GM12878 (cell line): ENCODE results near the gene OS9. TPM values are rescaled to one million over a fixed set of nuclear protein-coding genes. Genes with fewer than 3 reads are reported as not detected.
A peak's percentile ranks its signal among the peaks of the same experiment; 100 is the strongest.

Experiments used
- ATAC-seq: fragments of 200-7000 bp; cut with Tn5 transposase; 3 replicates; pipeline ENCODE4 v1.9.1; 2020; ENCODE audit warnings: mild to moderate bottlenecking, moderate library complexity
- Bru-seq: library from RNA; stranded (reverse); fragments of 400-500 nt; gene quantifications from one replicate; lab custom pipeline; 2021; lab: Mats Ljungman, UMichigan
- BruChase-seq, 2 experiments: library from RNA; stranded (reverse); fragments of 400-500 nt; gene quantifications; one replicate each; lab custom pipeline; 2021; lab: Mats Ljungman, UMichigan
- BruUV-seq: library from RNA; stranded (reverse); fragments of 400-500 nt; replicated peaks from 2 replicates; lab custom pipeline; 2021; lab: Mats Ljungman, UMichigan
- CTCF ChIA-PET: fragments of 300-600 bp; sonication (Branson Sonifier 250); formaldehyde crosslinking; extraction: SDS; loops from one replicate; lab custom pipeline; 2021; ENCODE audit warnings: inconsistent platforms; lab: Yijun Ruan, JAX
- POLR2A ChIA-PET: fragments of 350-600 bp; formaldehyde crosslinking; extraction: SDS; loops from one replicate; lab custom pipeline; 2021; ENCODE audit warnings: inconsistent platforms; lab: Charles Lee
- RAD21 ChIA-PET: fragments of 300-600 bp; sonication (Branson Sonifier 250); formaldehyde crosslinking; loops from one replicate; lab custom pipeline; 2023; ENCODE audit warnings: antibody characterized with exemption; ENCODE audit not compliant: unreplicated experiment; lab: Charles Lee
- SMC1A ChIA-PET: fragments of 300-600 bp; sonication (Branson Sonifier 250); formaldehyde crosslinking; loops from one replicate; lab custom pipeline; 2023; ENCODE audit not compliant: unreplicated experiment, uncharacterized antibody; lab: Charles Lee
- DNase-seq: peaks from one replicate; pipeline ENCODE4 v3.0.0-alpha.2; 2011; ENCODE audit warnings: low read depth, low spot score
- FAIRE-seq: peaks from 3 replicates; lab custom pipeline; 2011; peaks lifted over from hg19 to GRCh38; lab: Jason Lieb, UNC
- H2AFZ ChIP-seq: 2 replicates; pipeline ENCODE4 v1.6.0; 2011; ENCODE audit warnings: low read depth, low read length, control low read depth; ENCODE audit not compliant: control insufficient read depth
- H3K27ac ChIP-seq: 2 replicates; pipeline ENCODE4 v1.5.1; 2011; ENCODE audit warnings: control low read depth; ENCODE audit not compliant: control insufficient read depth, insufficient read depth
- H3K27me3 ChIP-seq, 2 experiments: replicated peaks in 1 of 2; 2 replicates each; pipeline versions ENCODE4 v1.6.0 to v1.6.1; 2011; ENCODE audit warnings: low read length in 1 of 2; ENCODE audit not compliant: control insufficient read depth in 2 of 2, insufficient read depth in 2 of 2
- H3K36me3 ChIP-seq, 2 experiments: 2 replicates each; pipeline ENCODE4 v1.5.1; 2011; ENCODE audit warnings: low read length in 1 of 2; ENCODE audit not compliant: control insufficient read depth in 2 of 2, insufficient read depth in 2 of 2
- H3K4me1 ChIP-seq: 2 replicates; pipeline ENCODE4 v1.6.1; 2011; ENCODE audit warnings: mild to moderate bottlenecking, low read length, moderate library complexity, mixed read lengths; ENCODE audit not compliant: control insufficient read depth, insufficient read depth
- H3K4me2 ChIP-seq: 2 replicates; pipeline ENCODE4 v1.6.0; 2011; ENCODE audit warnings: control low read depth; ENCODE audit not compliant: control insufficient read depth, insufficient read depth
- H3K4me3 ChIP-seq: fragments of 200-600 bp; sonication (generic); 2 replicates; pipeline ENCODE4 v1.5.1; 2016
- H3K79me2 ChIP-seq: 2 replicates; pipeline ENCODE4 v1.6.0; 2011; ENCODE audit warnings: low read length; ENCODE audit not compliant: control insufficient read depth, insufficient read depth
- H3K9ac ChIP-seq: 2 replicates; pipeline ENCODE4 v1.8.0; 2011; ENCODE audit warnings: low read length, control low read depth, mixed read lengths; ENCODE audit not compliant: control insufficient read depth, insufficient read depth
- H3K9me3 ChIP-seq: replicated peaks from 3 replicates; pipeline ENCODE4 v1.5.1; 2011; ENCODE audit warnings: mild to moderate bottlenecking, low read length; ENCODE audit not compliant: control insufficient read depth, insufficient read depth
- H4K20me1 ChIP-seq: 2 replicates; pipeline ENCODE4 v1.6.0; 2011; ENCODE audit not compliant: control insufficient read depth, insufficient read depth
- ELK1 ChIP-seq: IDR thresholded peaks from 2 replicates; pipeline ENCODE4 v1.6.1; 2012; ENCODE audit warnings: low read depth, low read length, improper control_type of control experiment
- GATAD2B ChIP-seq: fragments of 450-650 bp; conservative IDR thresholded peaks from 2 replicates; pipeline ENCODE4 v1.6.1; 2017; ENCODE audit warnings: low read depth, mild to moderate bottlenecking, moderate library complexity
- WGBS: methylation state at CpG from one replicate; pipeline ENCODE4 v1.1.6; 2016; ENCODE audit warnings: low lambda C conversion rate; ENCODE audit not compliant: insufficient replicate concordance, insufficient coverage; ENCODE audit errors: missing lambda C conversion rate; 5-methylcytosine and 5-hydroxymethylcytosine counted together
- in situ Hi-C: fragments of 300-500 bp; cut with MboI; formaldehyde crosslinking; loops from 9 replicates; pipeline ENCODE4 v1.14.3; 2018; ENCODE audit warnings: mixed read lengths
- intact Hi-C: fragments of 100-400 bp; cut with micrococcal nuclease; formaldehyde crosslinking; loops from one replicate; pipeline ENCODE4 v1.14.2; 2022; ENCODE audit not compliant: unreplicated experiment
- long read RNA-seq, 2 experiments: library from polyadenylated mRNA; unstranded; transcript quantifications; one replicate each; pipeline ENCODE4 v2.0.0, GENCODE V29; 2019 to 2020
- polyA minus RNA-seq, 3 experiments: library from RNA; depleted of rRNA, polyadenylated mRNA; stranded (reverse); fragments of >200 nt; gene quantifications; 2 replicates each; pipeline ENCODE4 v1.2.3, GENCODE V29; 2011
- polyA plus RNA-seq, 11 experiments: library from polyadenylated mRNA; depleted of rRNA in 4 of 11; unstranded in 6 of 11; stranded (reverse) in 5 of 11; fragments of >200 nt; fragmentation: Nextera tagmentation in 4 of 11; fragmentation: Illumina TruSeq in 1 of 11; extraction: Ambion mirVana in 4 of 11; extraction: Trizol in 1 of 11; gene quantifications; 1 replicate in 1 of 11; 2 replicates in 10 of 11; pipeline versions ENCODE4 v1.2.1 to v1.2.3, GENCODE V29; 2011 to 2016; ENCODE audit warnings: inconsistent platforms in 2 of 11, missing spikeins in 2 of 11, low read depth in 1 of 11
- total RNA-seq, 4 experiments: library from RNA; depleted of rRNA in 3 of 4; stranded (reverse); fragments of >200 nt in 3 of 4; fragmentation: Illumina TruSeq in 1 of 4; extraction: Trizol in 1 of 4; gene quantifications; 2 replicates each; pipeline versions ENCODE4 v1.2.1 to v1.2.3, GENCODE V29; 2013 to 2021
- TF ChIP-seq, protein P1 (sequence below): fragments of 450-650 bp; IDR thresholded peaks from 2 replicates; pipeline ENCODE4 v1.6.1; 2018; ENCODE audit warnings: mild to moderate bottlenecking, low read depth, moderate library complexity; ENCODE audit not compliant: partially characterized antibody
- TF ChIP-seq, protein P2 (sequence below): IDR thresholded peaks from 2 replicates; pipeline ENCODE4 v1.6.1; 2012; ENCODE audit warnings: mild to moderate bottlenecking, low read depth, low read length

Gene OS9, protein sequence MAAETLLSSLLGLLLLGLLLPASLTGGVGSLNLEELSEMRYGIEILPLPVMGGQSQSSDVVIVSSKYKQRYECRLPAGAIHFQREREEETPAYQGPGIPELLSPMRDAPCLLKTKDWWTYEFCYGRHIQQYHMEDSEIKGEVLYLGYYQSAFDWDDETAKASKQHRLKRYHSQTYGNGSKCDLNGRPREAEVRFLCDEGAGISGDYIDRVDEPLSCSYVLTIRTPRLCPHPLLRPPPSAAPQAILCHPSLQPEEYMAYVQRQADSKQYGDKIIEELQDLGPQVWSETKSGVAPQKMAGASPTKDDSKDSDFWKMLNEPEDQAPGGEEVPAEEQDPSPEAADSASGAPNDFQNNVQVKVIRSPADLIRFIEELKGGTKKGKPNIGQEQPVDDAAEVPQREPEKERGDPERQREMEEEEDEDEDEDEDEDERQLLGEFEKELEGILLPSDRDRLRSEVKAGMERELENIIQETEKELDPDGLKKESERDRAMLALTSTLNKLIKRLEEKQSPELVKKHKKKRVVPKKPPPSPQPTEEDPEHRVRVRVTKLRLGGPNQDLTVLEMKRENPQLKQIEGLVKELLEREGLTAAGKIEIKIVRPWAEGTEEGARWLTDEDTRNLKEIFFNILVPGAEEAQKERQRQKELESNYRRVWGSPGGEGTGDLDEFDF
- total RNA-seq (2013; cell fraction: nucleolus; rRNA removed): 168 and 196 TPM in 2 replicates
- 83.4 and 83.9 TPM in 2 replicates for total RNA-seq (2014; rRNA removed)
- total RNA-seq (2014; rRNA removed; fragmentation: Illumina TruSeq; extraction: Trizol): 68.8 and 74.9 TPM in 2 replicates
- 87.2 and 101 TPM in 2 replicates for total RNA-seq (2021)
- 73.5 TPM for polyA plus RNA-seq (2011; ENCODE audit: low read depth)
- 85.7 and 106 TPM in 2 replicates for polyA plus RNA-seq (2011; rRNA removed)
- 111 and 179 TPM in 2 replicates for polyA plus RNA-seq (2011; cell fraction: cytosol; rRNA removed)
- polyA plus RNA-seq (2011; cell fraction: nucleus; rRNA removed): 320 and 332 TPM in 2 replicates
- 95.5 and 119 TPM in 2 replicates for polyA plus RNA-seq (2012)
- polyA plus RNA-seq (2014; fragmentation: Illumina TruSeq; extraction: Trizol): 58.2 and 82.7 TPM in 2 replicates
- 1 to 10 TPM; 5.2 to 8.4 TPM for polyA plus RNA-seq (2014; fragmentation: Nextera tagmentation; extraction: Ambion mirVana)
- 78.6 and 79.0 TPM in 2 replicates for polyA plus RNA-seq (2014; rRNA removed)
- polyA plus RNA-seq (2016; fragmentation: Nextera tagmentation; extraction: Ambion mirVana): 10 to 100 TPM; 78.9 to 79.4 TPM
- polyA minus RNA-seq (2011; rRNA and poly(A)+ RNA removed): 96.3 and 167 TPM in 2 replicates
- 30.5 and 33.5 TPM in 2 replicates for polyA minus RNA-seq (2011; cell fraction: cytosol; rRNA and poly(A)+ RNA removed)
- polyA minus RNA-seq (2011; cell fraction: nucleus; rRNA and poly(A)+ RNA removed): 51.4 and 63.3 TPM in 2 replicates
- Bru-seq, nascent RNA: percentile 84 among the genes with signal in this experiment
- BruChase-seq, experiment 1, labeled RNA remaining after a 6-hour chase: percentile 87 among the genes with signal in this experiment
- percentile 85 among the genes with signal in this experiment for BruChase-seq, experiment 2, labeled RNA remaining after a 2-hour chase
- long read RNA-seq, experiment 1, transcript OS9-220 (14 exons, 2,135 nt): minor isoform, 19 of 86 reads
- long read RNA-seq, experiment 1, transcript OS9-201 (14 exons, 2,505 nt): minor isoform, 10 of 86 reads
- long read RNA-seq, experiment 1, transcript OS9-202 (15 exons, 2,691 nt): major isoform, 28 of 86 reads
- long read RNA-seq, experiment 1, partial matches to known transcripts: 5 of 86 reads
- long read RNA-seq, experiment 1, other reads (novel, unspliced or antisense): 20 of 86 reads
- long read RNA-seq, experiment 2, transcript OS9-220 (14 exons, 2,135 nt): minor isoform, 7 of 52 reads
- long read RNA-seq, experiment 2, transcript OS9-202 (15 exons, 2,691 nt): major isoform, 10 of 52 reads
- long read RNA-seq, experiment 2, partial matches to known transcripts: 12 of 52 reads
- long read RNA-seq, experiment 2, other reads (novel, unspliced or antisense): 17 of 52 reads

DNA sequence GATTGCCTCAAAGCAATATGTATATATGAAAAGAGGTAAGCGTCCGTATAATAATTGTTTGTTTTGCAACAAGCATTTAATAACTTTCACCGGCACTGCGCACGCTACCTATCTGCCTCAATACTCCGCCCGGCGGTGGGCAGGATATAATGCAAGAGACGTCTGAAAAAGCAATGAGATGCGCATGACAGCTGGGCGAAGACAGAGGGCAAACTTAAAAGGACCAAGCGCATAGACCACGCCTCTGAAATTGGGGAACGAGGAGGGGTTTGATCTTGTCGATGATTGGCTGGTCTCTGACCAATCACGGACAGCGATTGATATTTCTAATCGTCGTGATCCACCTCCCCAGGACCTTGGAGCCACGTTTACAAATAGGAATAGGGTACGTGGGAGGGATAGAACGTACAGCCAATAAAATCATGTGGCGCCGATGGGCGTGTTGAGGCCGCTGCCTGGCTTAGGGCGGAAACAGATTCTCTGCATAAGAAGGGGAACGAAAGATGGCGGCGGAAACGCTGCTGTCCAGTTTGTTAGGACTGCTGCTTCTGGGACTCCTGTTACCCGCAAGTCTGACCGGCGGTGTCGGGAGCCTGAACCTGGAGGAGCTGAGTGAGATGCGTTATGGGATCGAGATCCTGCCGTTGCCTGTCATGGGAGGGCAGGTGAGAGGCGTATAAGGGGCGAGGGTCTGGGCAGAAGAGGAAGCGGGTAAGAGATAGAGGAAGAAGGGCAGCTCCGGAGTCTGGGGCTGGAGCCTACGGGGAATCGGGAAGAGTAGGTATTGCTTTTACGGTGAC, at the start of gene OS9:
TSS of gene OS9 (plus strand) at position 474 of the 800 bp plus-strand sequence. CDS start at position 504, 30 bp downstream.
- peak; percentile 99 for ATAC-seq
- peak; percentile 100 for FAIRE-seq
- POLR2A ChIA-PET: interaction anchor here (0.6 kb wide), 2 partner anchors 13 to 26 kb away, joined by 3 to 4 read pairs; no protein-coding TSS in a partner anchor
- intact Hi-C loops (loop anchor here (2.0 to 5.0 kb wide), 2 partner anchors 47 to 102 kb away; partner anchors contain the start of gene PIP4K2C), in situ Hi-C loops (no loop called here)
- H3K9me3 ChIP-seq: no peaks in the 10 kb centered on the region
- H3K27me3 ChIP-seq: no peaks in the 10 kb centered on the region
- BruUV-seq: no TSS peak
- H3K4me3 ChIP-seq: peak within 1 kb of the TSS; percentile 100
- peaks cover 12% of the 10 kb centered on the region for H3K79me2 ChIP-seq
- peak within 1 kb of the TSS; percentile 97 for H2AFZ ChIP-seq
- RAD21 ChIA-PET: interaction anchor here (0.5 to 2.2 kb wide), 5 partner anchors 48 to 566 kb away, joined by 3 to 7 read pairs (median 3); no protein-coding TSS in a partner anchor
- SMC1A ChIA-PET: interaction anchor here (1.6 kb wide), 1 partner anchor 48 kb away, joined by 3 read pairs; no protein-coding TSS in a partner anchor
- CTCF ChIA-PET: interaction anchor here (0.7 to 2.8 kb wide), 6 partner anchors 11 to 456 kb away, joined by 3 to 8 read pairs (median 6); no protein-coding TSS in a partner anchor
- H3K36me3 ChIP-seq: peaks cover 2 to 10% of the 10 kb centered on the region in 2 experiments
- H3K4me1 ChIP-seq: peaks cover 3% of the 10 kb centered on the region; the same call in 1 of the 2 replicates
- peak within 1 kb of the TSS; percentile 97 for H3K4me2 ChIP-seq
- no peaks in the 10 kb centered on the region for H4K20me1 ChIP-seq
- DNase-seq: peak; percentile 100
- WGBS: 1% methylated on average over 45 of the region's 45 CpGs
- H3K9ac ChIP-seq: peak within 1 kb of the TSS; percentile 86
- H3K27ac ChIP-seq: peak within 1 kb of the TSS; percentile 88
- TF ChIP-seq, protein P1, sequence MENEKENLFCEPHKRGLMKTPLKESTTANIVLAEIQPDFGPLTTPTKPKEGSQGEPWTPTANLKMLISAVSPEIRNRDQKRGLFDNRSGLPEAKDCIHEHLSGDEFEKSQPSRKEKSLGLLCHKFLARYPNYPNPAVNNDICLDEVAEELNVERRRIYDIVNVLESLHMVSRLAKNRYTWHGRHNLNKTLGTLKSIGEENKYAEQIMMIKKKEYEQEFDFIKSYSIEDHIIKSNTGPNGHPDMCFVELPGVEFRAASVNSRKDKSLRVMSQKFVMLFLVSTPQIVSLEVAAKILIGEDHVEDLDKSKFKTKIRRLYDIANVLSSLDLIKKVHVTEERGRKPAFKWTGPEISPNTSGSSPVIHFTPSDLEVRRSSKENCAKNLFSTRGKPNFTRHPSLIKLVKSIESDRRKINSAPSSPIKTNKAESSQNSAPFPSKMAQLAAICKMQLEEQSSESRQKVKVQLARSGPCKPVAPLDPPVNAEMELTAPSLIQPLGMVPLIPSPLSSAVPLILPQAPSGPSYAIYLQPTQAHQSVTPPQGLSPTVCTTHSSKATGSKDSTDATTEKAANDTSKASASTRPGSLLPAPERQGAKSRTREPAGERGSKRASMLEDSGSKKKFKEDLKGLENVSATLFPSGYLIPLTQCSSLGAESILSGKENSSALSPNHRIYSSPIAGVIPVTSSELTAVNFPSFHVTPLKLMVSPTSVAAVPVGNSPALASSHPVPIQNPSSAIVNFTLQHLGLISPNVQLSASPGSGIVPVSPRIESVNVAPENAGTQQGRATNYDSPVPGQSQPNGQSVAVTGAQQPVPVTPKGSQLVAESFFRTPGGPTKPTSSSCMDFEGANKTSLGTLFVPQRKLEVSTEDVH: no peak
- TF ChIP-seq ELK1 (peak; percentile 39; the same call in 1 of the 2 replicates), GATAD2B (0 out of 2 replicates have a peak, but pooled peaks have one; percentile 24)
- TF ChIP-seq, protein P2, sequence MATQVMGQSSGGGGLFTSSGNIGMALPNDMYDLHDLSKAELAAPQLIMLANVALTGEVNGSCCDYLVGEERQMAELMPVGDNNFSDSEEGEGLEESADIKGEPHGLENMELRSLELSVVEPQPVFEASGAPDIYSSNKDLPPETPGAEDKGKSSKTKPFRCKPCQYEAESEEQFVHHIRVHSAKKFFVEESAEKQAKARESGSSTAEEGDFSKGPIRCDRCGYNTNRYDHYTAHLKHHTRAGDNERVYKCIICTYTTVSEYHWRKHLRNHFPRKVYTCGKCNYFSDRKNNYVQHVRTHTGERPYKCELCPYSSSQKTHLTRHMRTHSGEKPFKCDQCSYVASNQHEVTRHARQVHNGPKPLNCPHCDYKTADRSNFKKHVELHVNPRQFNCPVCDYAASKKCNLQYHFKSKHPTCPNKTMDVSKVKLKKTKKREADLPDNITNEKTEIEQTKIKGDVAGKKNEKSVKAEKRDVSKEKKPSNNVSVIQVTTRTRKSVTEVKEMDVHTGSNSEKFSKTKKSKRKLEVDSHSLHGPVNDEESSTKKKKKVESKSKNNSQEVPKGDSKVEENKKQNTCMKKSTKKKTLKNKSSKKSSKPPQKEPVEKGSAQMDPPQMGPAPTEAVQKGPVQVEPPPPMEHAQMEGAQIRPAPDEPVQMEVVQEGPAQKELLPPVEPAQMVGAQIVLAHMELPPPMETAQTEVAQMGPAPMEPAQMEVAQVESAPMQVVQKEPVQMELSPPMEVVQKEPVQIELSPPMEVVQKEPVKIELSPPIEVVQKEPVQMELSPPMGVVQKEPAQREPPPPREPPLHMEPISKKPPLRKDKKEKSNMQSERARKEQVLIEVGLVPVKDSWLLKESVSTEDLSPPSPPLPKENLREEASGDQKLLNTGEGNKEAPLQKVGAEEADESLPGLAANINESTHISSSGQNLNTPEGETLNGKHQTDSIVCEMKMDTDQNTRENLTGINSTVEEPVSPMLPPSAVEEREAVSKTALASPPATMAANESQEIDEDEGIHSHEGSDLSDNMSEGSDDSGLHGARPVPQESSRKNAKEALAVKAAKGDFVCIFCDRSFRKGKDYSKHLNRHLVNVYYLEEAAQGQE: peak; percentile 40; the same call in 1 of the 2 replicates
